ENCODE results near the gene CCDC178. TPM values are rescaled to one million over a fixed set of nuclear protein-coding genes. Genes with fewer than 3 reads are reported as not detected.

CCDC178 gene
- total RNA-seq, 1 donor from 2014 or later = not detected

GRCh38 chr18:33161131-33161530 is 279.4 kb downstream of the CCDC178 start:
- no peak for DNase-seq (ENCODE audit: low spot score)
- no peak for TF ChIP-seq CTCF (IDR thresholded peaks at IDR 0.05)
- no peak overlapping the region for H3K4me3 Mint-ChIP-seq (ENCODE audit: unreplicated experiment)

GRCh38 chr18:33159151-33159550 is 281.4 kb downstream of the CCDC178 start:
- H3K27ac Mint-ChIP-seq (ENCODE audit: unreplicated experiment) = no peak overlapping the region

More at GRCh38 chr18:33161131-33161530, 279.4 kb downstream of the CCDC178 start:
- Mint-ChIP-seq H3K36me3 (ENCODE audit: low read depth) (no peaks in the 10 kb centered on the region), H3K27ac (ENCODE audit: unreplicated experiment) (no peak overlapping the region), H3K27me3 (ENCODE audit: low read depth) (no peaks in the 10 kb centered on the region), H3K9me3 (ENCODE audit: low read depth) (peaks cover 4% of the 10 kb centered on the region), H3K4me1 (ENCODE audit: low read depth) (peaks cover 29% of the 10 kb centered on the region)

GRCh38 chr18:33157893-33158292 is 282.6 kb downstream of the CCDC178 start:
- Mint-ChIP-seq H3K27ac (ENCODE audit: unreplicated experiment) (no peak overlapping the region), H3K9me3 (ENCODE audit: low read depth) (peaks cover 4% of the 10 kb centered on the region), H3K36me3 (ENCODE audit: low read depth) (no peaks in the 10 kb centered on the region), H3K4me3 (ENCODE audit: unreplicated experiment) (no peak overlapping the region), H3K27me3 (ENCODE audit: low read depth) (no peaks in the 10 kb centered on the region), H3K4me1 (ENCODE audit: low read depth) (peaks cover 34% of the 10 kb centered on the region)
- TF ChIP-seq CTCF (IDR thresholded peaks at IDR 0.05) = no peak
- no peak for DNase-seq (ENCODE audit: low spot score)

More at GRCh38 chr18:33159151-33159550, 281.4 kb downstream of the CCDC178 start:
- peaks cover 31% of the 10 kb centered on the region for H3K4me1 Mint-ChIP-seq (ENCODE audit: low read depth)
- TF ChIP-seq CTCF (IDR thresholded peaks at IDR 0.05) = no peak
- H3K36me3 Mint-ChIP-seq (ENCODE audit: low read depth) = no peaks in the 10 kb centered on the region
- peaks cover 4% of the 10 kb centered on the region for H3K9me3 Mint-ChIP-seq (ENCODE audit: low read depth)
- no peaks in the 10 kb centered on the region for H3K27me3 Mint-ChIP-seq (ENCODE audit: low read depth)
- no peak for DNase-seq (ENCODE audit: low spot score)
- no peak overlapping the region for H3K4me3 Mint-ChIP-seq (ENCODE audit: unreplicated experiment)

- TF ChIP-seq CTCF (IDR thresholded peaks at IDR 0.05) = no peak
- no peak overlapping the region for H3K4me3 Mint-ChIP-seq (ENCODE audit: unreplicated experiment)
- H3K36me3 Mint-ChIP-seq (ENCODE audit: low read depth) = no peaks in the 10 kb centered on the region
- no peaks in the 10 kb centered on the region for H3K9me3 Mint-ChIP-seq (ENCODE audit: low read depth)
- no peak overlapping the region for H3K27ac Mint-ChIP-seq (ENCODE audit: unreplicated experiment)
- H3K4me1 Mint-ChIP-seq (ENCODE audit: low read depth) = peaks cover 34% of the 10 kb centered on the region
- H3K27me3 Mint-ChIP-seq (ENCODE audit: low read depth) = no peaks in the 10 kb centered on the region
- DNase-seq (ENCODE audit: low spot score) = no peak
Measured at GRCh38 chr18:33156906-33157470, 283.5 kb downstream of the CCDC178 start.

GRCh38 chr18:33154049-33154448 is 286.5 kb downstream of the CCDC178 start:
- H3K4me3 Mint-ChIP-seq (ENCODE audit: unreplicated experiment) = no peak overlapping the region
- no peak for DNase-seq (ENCODE audit: low spot score)
- no peaks in the 10 kb centered on the region for H3K36me3 Mint-ChIP-seq (ENCODE audit: low read depth)
- no peaks in the 10 kb centered on the region for H3K27me3 Mint-ChIP-seq (ENCODE audit: low read depth)
- H3K27ac Mint-ChIP-seq (ENCODE audit: unreplicated experiment) = no peak overlapping the region
- no peak for TF ChIP-seq CTCF (IDR thresholded peaks at IDR 0.05)
- peaks cover 23% of the 10 kb centered on the region for H3K4me1 Mint-ChIP-seq (ENCODE audit: low read depth)
- peaks cover 9% of the 10 kb centered on the region for H3K9me3 Mint-ChIP-seq (ENCODE audit: low read depth)
